Body of pancreas (tissue), 4 donors: ENCODE results near the gene EGFLAM. TPM values are rescaled to one million over a fixed set of nuclear protein-coding genes. Genes with fewer than 3 reads are reported as not detected.

Experiments
- ATAC-seq: fragments of 150-250 bp; one replicate; pipeline ENCODE4 v1.9.1; 2016
- DNase-seq, 4 donors: peaks; one replicate each; pipeline ENCODE4 v3.0.0-alpha.2; 2019
- H3K27ac ChIP-seq, 4 donors: fragments of 200-600 bp; sonication (generic); 1 replicate in 3 of 4; 2 replicates in 1 of 4; pipeline versions ENCODE4 v1.5.1 to v1.6.1; 2016 to 2019; ENCODE audit warnings: mild to moderate bottlenecking in 1 of 4, mixed read lengths in 1 of 4, moderate library complexity in 1 of 4
- H3K27me3 ChIP-seq, 2 donors: fragments of 200-600 bp; sonication (generic); one replicate each; pipeline ENCODE4 v1.6.0; 2016; ENCODE audit warnings: mild to moderate bottlenecking in 1 of 2
- H3K36me3 ChIP-seq, 2 donors: fragments of 200-600 bp; sonication (generic); replicated peaks in 1 of 2; 2 replicates each; pipeline ENCODE4 v1.5.1; 2016; ENCODE audit warnings: low read depth in 2 of 2; ENCODE audit not compliant: insufficient read depth in 1 of 2
- H3K4me1 ChIP-seq: fragments of 200-600 bp; sonication (generic); one replicate; pipeline ENCODE4 v1.6.0; 2016
- H3K4me3 ChIP-seq, 2 donors: fragments of 200-600 bp; sonication (generic); 1 replicate in 1 of 2; 2 replicates in 1 of 2; pipeline ENCODE4 v1.5.1; 2016 to 2019
- H3K9me3 ChIP-seq, 3 donors: fragments of 200-600 bp; sonication (generic); 1 replicate in 2 of 3; 2 replicates in 1 of 3; pipeline ENCODE4 v1.5.1; 2016
- CTCF ChIP-seq, 7 experiments: fragments of 450-650 bp in 4 of 7; fragments of 200-600 bp in 3 of 7; sonication (generic) in 3 of 7; IDR thresholded peaks; one replicate each; pipeline ENCODE4 v1.5.1; 2016 to 2019; ENCODE audit warnings: antibody characterized with exemption in 7 of 7
- POLR2A ChIP-seq, 3 donors: fragments of 450-650 bp; IDR thresholded peaks; one replicate each; pipeline ENCODE4 v1.6.1; 2016; ENCODE audit warnings: antibody characterized with exemption in 3 of 3, mild to moderate bottlenecking in 2 of 3
- WGBS, 2 donors: methylation state at CpG; one replicate each; pipeline ENCODE4 v1.1.5; 2017; 5-methylcytosine and 5-hydroxymethylcytosine counted together
- intact Hi-C: fragments of 100-400 bp; cut with DNase I; formaldehyde crosslinking; loops from one replicate; pipeline ENCODE4 v1.15.1; 2023
- total RNA-seq, 2 donors: library from RNA; depleted of rRNA; stranded (reverse); fragments of >200 nt; gene quantifications; one replicate each; pipeline ENCODE4 v1.1.0, GENCODE V29; 2016

EGFLAM gene
- total RNA-seq, 2 donors from 2014 or later, result 0.26 to 4.6 TPM

GRCh38 chr5:38360323-38361061 lies 102.1 kb downstream of the EGFLAM start:
- Histone ChIP-seq H3K36me3 (no peaks in the 10 kb centered on the region), H3K4me3 (no peak overlapping the region), H3K9me3 (no peaks in the 10 kb centered on the region), H3K4me1 (no peaks in the 10 kb centered on the region), H3K27ac (no peak overlapping the region), H3K27me3 (peaks cover 0 to 4% of the 10 kb centered on the region in 2 donors)
- ATAC-seq (no peak), DNase-seq (no peak)
- intact Hi-C loops, result no loop called here
- 81% methylated on average over 11 of the region's 11 CpGs for WGBS, 2 donors
- no peak for TF ChIP-seq CTCF (IDR thresholded peaks at IDR 0.05)
- TF ChIP-seq POLR2A (IDR thresholded peaks at IDR 0.05), result no peak

- H3K27me3 ChIP-seq, result peaks cover 0 to 4% of the 10 kb centered on the region in 2 donors
- no peaks in the 10 kb centered on the region for H3K4me1 ChIP-seq
- no peaks in the 10 kb centered on the region for H3K36me3 ChIP-seq
- no peak overlapping the region for H3K4me3 ChIP-seq
- DNase-seq, result no peak
- ATAC-seq, result no peak
- intact Hi-C loops, result no loop called here
- H3K9me3 ChIP-seq, result no peaks in the 10 kb centered on the region
- no peak for TF ChIP-seq CTCF (IDR thresholded peaks at IDR 0.05)
- no peak for TF ChIP-seq POLR2A (IDR thresholded peaks at IDR 0.05)
- no peak overlapping the region for H3K27ac ChIP-seq
- 60 to 83% methylated on average over 3 of the region's 3 CpGs for WGBS, 2 donors
Observed at GRCh38 chr5:38362713-38363112, 104.4 kb downstream of the EGFLAM start.

- H3K4me3 ChIP-seq, result no peak overlapping the region
- ATAC-seq (no peak), DNase-seq (no peak)
- 56 to 74% methylated on average over 2 of the region's 2 CpGs for WGBS, 2 donors
- no peaks in the 10 kb centered on the region for H3K36me3 ChIP-seq
- H3K9me3 ChIP-seq, result no peaks in the 10 kb centered on the region
- H3K27ac ChIP-seq, result no peak overlapping the region
- peaks cover 0 to 4% of the 10 kb centered on the region in 2 donors for H3K27me3 ChIP-seq
- TF ChIP-seq POLR2A (IDR thresholded peaks at IDR 0.05) (no peak), CTCF (IDR thresholded peaks at IDR 0.05) (no peak)
- intact Hi-C loops, result no loop called here
- no peaks in the 10 kb centered on the region for H3K4me1 ChIP-seq
Observed at GRCh38 chr5:38364825-38365224, 106.5 kb downstream of the EGFLAM start.

GRCh38 chr5:38367410-38367809 lies 109.1 kb downstream of the EGFLAM start:
- no peaks in the 10 kb centered on the region for H3K9me3 ChIP-seq
- no peaks in the 10 kb centered on the region for H3K27me3 ChIP-seq
- no peaks in the 10 kb centered on the region for H3K4me1 ChIP-seq
- intact Hi-C loops, result no loop called here
- TF ChIP-seq CTCF (IDR thresholded peaks at IDR 0.05) (no peak), POLR2A (IDR thresholded peaks at IDR 0.05) (no peak)
- 51 to 87% methylated on average over 2 to 3 of the region's 3 CpGs for WGBS, 2 donors
- no peak overlapping the region for H3K4me3 ChIP-seq
- ATAC-seq (no peak), DNase-seq (no peak)
- no peak overlapping the region for H3K27ac ChIP-seq
- H3K36me3 ChIP-seq, result no peaks in the 10 kb centered on the region

- no peaks in the 10 kb centered on the region for H3K36me3 ChIP-seq
- DNase-seq (no peak), ATAC-seq (no peak)
- no peak overlapping the region for H3K27ac ChIP-seq
- H3K4me1 ChIP-seq, result no peaks in the 10 kb centered on the region
- H3K27me3 ChIP-seq, result no peaks in the 10 kb centered on the region
- no peak overlapping the region for H3K4me3 ChIP-seq
- no peaks in the 10 kb centered on the region for H3K9me3 ChIP-seq
- intact Hi-C loops, result no loop called here
- 7 to 20% methylated on average over 5 of the region's 5 CpGs for WGBS, 2 donors
- no peak for TF ChIP-seq CTCF (IDR thresholded peaks at IDR 0.05)
- TF ChIP-seq POLR2A (IDR thresholded peaks at IDR 0.05), result no peak
Observed at GRCh38 chr5:38367966-38368365, 109.6 kb downstream of the EGFLAM start.
